NCI-H524 treated with DMSO at 0.1 percent for 48 hours (cell line): Measurements from ENCODE around the gene KRT79.
"Not testable (repeated sequence)": the region's sequence is repeated elsewhere in the genome, so short reads cannot be mapped to it uniquely, and the experiment has no call there.

Experiments
- DNase-seq: peaks from one replicate; lab custom pipeline; 2025; lab: John Stamatoyannopoulos, UW

The KRT79 gene

DNA sequence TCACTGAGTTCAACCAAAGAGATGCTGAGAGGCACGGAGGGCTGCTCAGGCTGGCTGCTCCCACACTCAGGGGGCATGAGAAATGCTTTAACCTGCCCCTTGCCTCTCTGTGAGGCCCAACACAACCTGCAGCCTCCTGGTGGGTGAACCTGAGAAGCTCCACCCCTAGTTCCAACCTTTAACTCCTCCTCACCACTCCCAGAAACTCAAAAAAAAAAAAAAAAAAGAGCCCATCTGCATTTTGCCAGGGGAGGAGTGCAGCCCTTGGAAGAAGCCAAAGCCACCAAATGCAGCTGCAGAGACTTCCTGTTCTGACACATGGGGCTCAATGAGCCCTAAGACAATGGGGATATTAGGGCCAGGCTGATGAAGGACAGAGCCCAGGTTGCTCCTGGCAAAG, 29.1 kb downstream of the KRT79 start:
- no peak for DNase-seq

DNA sequence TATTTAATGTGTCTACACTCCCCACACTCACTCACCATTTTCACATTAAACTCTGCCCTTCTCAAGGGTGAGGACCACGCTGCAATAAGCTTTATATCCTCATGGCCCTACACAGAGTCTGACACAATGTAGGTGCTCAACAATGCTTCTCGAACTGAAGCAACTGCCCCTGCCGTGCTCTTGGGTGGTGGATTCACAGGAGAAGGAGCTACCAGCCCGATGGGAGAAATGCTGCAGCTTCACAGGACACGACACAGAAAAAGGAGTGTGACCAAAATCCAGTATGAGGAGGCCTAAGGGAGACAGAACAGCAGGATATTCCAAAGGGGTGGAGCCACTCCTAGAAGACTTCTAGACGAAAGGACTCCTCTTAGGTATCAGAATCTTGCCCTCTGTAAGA, 31.7 kb downstream of the KRT79 start:
- DNase-seq: no peak

DNA sequence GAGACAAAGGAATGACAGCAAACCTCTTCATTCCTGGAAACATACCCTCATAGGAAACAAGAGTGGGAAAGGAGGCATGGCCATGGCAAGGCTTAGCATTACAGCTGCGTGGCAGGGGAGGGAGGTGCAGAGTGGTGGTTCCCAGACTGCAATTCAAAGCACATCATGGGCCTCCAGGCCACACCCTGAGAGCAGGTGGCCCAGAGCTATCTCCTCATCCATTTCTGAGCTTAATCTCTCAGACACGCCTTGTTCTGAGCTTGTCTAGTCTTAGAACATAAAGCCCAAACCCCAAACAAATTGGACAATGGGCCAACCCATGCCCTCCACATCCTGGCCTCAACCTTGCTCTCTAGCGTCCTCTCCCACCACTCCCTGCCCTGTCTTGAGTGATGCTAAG, 32.3 kb downstream of the KRT79 start:
- no peak for DNase-seq

DNA sequence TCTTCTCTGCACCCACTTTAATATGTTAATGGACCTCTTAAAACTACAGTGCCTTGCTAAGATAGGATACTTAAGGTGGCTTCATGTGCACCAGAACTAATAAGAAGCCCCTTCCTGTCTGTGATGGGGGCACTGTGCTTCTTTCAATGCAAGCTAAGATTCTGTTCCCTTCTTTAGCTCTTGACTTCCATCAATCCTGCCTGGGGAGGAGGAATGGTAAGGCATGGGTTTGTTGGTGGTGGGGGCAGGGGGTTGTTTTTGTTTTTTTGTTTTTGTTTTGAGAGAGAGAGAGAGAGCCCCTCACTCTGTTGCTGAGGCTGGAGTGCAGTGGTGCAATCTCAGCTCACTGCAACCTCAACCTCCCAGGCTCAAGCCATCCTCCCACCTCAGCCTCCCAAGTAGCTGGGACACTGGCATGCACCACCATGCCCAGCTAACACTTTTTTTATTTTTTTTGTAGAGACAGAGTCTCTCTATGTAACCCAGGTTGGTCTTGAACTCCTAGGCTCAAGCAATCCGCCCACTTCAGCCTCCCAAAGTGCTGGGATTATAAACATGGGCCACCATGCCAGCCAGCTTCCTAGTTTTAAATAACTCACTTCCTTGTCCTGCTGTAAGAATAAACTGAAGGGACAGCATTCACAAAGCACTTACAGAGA, 33.7 kb downstream of the KRT79 start:
- DNase-seq: no peak

DNA sequence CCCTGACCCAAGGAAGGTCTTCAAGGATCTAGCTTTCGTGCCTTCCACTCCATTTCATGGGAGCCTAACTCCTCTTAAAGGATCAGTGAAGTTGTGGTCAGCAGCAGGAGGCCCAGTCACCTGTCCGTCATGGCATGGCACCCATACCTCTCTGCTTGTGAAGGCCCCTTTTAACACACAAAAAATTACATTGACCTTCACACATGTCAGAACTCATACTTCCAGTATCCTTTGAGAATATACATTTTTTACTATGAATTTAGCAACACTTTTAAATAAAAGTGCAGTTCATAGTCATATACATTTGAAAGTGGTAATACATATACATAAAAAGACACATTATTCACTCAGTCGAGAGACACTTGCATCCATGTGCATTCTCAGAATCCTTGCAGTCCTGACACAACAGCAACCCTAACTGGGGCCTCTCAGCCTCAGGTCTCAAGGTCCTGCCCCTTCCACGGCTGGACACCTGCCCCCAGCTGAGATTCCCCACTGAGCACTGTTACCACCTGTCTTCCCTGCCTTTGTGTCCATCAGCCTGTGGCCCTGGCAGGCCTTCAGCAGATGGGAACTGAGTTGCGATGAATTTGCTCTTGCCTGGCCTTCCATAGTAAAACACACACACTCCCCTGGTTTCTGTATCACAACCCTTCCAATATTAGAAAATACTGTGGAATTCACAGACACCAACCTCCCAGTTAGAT, 34.5 kb downstream of the KRT79 start:
- DNase-seq: no peak

DNA sequence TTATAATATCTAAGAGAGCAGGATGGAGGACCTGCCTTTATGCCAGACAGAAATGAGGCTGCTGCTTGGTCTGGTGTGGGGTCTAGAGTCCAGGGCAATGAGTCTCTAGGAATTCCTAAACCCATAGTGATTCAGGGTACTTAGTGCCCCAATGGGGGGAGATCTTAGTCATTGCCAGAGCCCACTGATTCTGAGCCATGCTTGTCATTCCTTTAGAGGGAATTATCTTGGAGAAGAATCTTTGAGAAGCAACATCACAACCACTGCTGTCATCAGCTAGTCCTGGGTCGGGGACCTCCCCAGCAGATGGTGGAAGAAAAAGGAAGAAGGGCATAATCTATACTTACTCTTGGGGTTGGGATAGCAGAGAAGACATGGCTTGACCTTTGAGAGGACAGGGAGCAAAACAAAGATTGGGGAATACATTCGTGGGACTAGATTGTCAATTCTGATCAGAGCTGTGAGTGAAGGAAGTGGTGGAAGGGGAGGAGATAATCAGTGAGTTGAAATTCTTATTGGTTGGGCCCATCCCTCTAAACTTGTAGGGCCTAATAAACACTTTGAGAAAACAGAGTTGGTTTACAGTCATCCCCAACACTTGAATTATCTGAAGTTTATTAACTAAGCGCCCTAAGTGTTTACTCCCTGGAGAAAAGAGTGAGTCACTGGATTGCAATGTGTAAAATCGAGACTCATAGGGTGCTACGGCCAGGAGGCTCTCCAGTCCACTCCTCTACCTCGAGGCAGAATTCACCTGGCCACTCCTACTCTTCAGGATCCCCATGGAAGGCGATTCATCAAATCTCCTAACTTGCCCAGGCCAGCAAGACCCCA, 35.2 kb downstream of the KRT79 start:
- DNase-seq: no peak

DNA sequence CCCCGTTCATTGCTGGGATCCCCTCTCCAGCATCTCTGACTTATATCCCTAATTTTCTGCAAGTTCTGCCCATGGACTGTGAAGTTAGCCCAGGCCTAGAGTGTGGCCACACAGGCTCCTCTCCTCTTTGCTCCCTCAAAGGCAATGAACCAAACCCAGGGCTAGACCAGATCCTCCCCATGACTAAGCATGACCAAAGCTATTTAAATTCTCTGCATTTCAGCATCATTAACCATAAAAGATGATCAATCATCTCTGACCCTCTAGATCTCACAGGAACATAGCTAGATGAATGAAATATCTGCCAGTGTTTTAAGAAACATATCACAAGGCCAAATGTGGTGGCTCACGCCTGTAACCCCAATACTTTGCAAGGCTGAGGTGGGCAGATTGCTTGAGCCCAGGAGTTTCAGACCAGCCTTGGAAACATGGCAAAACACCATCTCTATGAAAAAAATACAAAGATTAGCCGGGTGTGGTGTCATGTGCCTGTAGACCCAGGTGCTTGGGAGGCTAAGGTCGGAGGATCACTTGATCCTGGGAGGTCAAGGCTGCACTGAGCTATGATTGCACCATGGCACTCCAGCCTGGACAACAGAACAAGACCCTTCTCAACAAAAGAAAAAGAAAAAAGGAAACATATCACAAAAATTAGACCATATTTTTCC, 36.0 kb downstream of the KRT79 start:
- DNase-seq: no peak

DNA sequence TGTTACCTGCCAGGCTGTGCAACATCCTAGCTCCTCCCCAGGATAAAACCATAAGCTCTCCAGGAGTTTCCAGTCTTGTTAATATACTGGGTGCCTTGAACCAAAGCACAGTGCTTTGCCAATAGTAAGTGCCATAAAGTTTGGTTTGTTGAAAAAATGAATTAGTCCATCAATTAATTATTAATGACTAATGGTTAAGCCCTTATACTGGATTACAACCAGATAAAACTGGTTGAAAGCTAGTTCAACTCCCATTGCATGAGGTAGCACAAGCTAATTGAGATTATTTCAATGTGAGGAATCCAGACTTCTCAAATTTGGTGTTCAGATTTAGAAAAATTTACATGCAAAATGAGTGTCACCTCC, 36.6 kb downstream of the KRT79 start:
- DNase-seq: no peak

DNA sequence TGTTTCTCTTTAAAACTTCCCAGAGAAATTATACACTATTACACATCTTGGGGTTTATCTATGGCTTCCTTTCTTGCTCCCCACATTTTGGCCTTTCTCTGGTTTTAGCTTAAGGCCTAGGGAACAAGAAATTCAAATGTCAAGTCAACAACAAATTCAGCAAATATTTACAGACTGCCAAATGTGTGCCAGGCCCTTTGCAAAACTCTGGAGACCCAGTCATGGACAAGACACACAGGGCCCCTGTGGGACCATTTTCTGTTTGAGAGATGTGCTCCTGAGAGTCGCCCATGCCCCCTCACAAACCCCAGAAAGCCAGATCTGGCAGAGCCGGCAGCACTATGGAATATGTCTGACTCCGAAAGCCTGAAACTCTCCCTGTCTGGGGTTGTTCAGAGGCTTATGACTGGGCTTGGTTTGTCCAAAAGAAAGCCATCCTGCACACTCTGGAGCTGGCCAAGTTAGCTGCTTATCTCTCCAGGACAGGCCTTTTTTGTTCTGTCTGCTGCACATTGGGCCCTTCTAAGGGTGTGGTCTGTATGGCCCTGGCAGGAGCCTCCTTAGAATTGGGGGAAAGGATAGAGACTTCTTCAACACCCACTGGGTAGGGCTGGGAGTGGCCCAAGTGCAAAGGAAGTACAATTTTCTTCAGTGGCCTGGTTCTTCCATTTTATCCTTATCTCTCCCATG, 37.1 kb downstream of the KRT79 start:
- DNase-seq: no peak

DNA sequence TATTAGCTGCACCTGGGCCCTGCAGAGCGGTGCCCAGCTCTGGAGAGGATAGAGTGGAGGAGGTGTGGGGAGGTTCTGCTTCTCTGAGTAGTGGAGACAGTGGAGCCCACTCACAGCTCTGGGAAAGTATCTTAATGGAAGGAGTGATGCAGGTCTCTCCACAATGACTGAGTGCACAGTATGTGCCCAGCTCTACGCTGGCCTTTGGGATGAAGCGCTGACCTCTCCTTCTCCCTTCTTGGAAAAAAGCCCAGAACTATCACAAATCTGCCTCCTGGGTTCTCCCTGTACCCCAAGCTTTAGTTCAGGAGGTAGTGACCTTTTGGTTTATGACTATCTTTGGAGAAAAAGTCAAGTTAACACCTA, 37.7 kb downstream of the KRT79 start:
- DNase-seq: no peak

DNA sequence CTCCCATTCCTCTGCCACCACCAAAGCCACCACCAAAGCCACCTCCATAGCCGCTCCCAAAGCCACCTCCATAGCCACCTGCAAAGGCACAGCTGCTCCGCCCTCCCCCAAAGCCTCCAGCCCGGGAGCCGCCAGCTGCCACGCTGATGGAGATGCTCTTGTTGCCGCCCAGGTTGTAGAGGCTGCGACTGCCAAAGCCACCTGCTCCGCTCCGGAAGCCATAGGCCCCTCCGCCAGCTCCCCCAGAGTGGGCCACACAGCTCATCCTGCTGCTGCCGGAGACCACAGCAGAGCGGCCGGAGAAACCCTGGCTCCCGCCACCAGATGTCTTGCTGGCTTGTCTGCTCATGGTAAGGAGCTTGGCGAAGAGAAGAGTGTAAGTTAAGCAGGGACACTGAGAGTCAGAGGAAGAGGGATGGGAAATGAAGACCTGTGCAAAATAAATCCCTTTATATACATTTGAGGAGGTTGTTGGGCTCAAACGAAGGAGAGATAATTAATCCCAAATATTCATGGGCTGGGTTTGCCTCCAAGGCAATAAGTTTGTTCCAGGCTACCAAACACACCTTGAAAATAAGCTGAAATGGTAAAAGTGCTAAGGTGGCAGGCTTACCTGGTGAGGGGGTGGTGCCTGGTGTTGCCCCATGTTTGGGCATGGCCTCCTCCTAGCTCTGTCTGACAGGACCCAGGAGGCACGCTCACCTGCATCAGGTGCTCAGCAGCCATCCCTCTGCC, 38.2 kb downstream of the KRT79 start, which contains the start of gene KRT3:
Gene KRT3 (minus strand): TSS at position 424 of the 735 bp plus-strand sequence. CDS start 75 bp downstream, at position 349.
- peak; percentile 62 for DNase-seq

DNA sequence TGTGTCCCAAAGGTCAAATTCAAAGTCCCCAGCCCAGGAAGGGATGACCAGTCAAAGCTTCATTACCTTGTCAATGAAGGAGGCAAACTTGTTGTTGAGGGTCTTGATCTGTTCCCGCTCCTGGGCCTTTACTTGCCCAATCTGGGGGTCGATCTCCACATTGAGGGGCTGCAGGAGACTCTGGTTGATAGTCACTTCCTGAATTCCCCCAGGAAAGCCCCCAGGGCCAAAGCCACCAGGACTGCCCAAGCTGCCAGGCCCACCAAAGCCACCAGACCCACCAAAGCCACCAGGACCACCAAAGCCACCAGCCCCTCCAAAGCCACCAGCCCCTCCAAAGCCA, 38.8 kb downstream of the KRT79 start:
- not testable (repeated sequence) for DNase-seq

DNA sequence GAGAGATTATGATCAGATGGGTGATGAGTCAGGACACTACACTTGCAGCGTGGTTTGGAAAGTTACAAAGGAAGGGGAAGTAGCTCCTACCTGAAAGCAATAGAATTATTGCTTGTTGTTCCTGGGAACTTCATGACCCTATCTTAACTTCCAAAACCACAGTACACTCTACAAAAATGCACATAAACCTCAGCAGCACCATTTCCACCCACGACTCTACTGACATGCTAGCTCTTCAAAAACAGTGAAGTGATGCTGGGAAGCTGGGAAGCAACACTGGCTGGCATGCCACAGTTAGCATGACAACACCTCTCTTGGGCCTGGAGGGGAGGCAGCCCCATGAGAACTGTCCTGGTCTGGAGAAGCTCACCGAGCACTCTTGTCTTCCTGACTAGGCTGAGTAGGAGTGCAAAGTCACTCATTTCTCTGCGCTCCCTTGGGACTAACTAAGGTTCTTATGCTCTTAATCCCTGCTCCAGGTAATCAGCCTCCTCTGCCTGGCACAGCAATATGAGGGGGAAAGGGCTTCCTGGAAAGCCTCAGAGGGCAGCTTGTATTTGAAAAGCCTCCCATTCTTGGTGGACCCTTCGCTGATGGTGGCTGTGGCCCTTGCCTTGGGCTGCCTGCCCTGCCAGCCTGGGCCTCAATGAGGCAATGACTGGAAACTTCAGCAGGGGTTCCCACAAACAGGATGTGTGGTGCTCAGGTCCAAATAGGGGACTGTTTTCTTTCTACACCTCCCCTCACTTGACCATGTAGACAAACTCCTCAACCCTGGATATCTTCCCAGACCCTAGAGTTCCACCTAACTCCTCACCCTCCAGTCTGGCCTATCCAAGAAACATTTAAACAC, 39.4 kb downstream of the KRT79 start:
- no peak for DNase-seq

DNA sequence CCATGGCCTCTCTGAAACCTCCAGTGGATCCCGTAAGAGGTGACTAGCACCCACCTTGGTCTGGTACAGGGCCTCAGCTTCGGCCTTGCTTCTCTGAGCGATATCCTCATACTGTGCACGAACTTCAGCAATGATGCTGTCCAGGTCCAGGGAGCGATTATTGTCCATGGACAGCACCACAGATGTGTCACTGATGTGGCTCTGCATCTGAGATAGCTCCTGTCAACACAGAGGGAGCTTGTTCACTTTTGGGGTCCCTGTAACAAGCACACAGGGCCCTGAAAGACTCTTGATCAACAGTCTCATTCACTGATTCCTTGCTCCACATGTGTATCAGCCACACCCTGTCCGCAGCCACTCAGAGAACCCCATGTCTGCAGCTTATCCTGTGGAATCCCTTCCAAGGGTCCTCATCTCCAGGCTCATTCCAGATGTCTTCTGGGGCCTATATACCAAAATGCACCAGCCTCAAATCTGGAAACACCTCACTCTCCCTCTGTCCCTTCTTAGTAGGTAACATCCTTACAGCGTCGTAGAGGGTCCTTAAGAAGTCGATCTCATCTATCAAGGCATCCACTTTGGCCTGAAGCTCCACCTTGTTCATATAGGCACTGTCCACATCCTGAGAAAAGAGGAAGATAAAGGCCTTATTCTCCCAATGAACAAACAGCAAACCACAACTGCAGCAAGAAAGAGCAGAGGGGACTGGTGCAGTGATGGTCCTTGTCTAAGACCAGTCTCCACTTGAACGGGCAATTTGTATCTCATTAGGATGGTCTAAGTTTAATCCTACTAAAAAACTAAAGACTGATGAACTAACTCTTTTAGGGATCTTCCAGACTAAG, 41.7 kb downstream of the KRT79 start:
- DNase-seq: no peak

DNA sequence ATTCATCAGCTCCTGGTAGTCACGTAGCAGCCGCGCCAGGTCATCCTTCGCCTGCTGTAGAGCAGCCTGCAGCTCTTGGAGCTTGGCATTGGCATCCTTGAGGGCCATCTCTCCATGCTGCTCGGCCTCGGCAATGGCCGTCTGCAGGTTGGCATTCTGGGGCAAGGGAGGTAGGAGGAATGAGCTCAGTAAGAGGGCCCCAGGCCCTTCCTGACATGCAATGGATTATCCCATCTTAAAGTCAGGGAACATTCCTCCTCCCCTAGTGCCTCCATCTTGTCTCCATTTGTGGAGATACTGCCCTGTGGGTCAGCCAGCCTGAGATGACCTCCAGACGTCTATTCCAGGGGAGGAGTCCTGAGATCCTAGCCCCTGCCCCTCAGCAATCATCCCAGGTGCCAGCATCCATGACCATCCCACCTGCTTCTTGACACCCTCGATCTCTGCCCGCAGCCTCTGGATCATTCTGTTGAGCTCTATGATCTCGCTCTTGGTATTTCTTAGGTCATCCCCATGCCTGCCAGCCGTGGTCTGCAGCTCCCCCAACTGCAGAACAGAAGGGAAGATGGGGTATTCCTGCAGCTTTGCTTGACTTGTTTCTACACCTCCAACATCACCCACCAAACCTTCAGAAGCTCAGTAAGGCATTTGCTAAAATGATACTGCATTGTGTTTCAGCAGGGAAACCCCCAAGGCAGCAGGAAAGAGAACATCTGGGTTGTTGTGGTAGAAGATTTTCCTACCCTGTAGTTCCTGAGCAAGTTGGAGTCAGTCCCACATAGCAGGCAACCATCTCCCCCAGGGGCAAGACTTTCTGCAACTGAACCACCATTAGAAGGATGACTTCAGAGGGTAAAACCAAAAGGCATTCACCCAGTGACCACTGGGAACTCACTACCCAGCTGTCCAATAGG, 42.6 kb downstream of the KRT79 start:
- no peak for DNase-seq

DNA sequence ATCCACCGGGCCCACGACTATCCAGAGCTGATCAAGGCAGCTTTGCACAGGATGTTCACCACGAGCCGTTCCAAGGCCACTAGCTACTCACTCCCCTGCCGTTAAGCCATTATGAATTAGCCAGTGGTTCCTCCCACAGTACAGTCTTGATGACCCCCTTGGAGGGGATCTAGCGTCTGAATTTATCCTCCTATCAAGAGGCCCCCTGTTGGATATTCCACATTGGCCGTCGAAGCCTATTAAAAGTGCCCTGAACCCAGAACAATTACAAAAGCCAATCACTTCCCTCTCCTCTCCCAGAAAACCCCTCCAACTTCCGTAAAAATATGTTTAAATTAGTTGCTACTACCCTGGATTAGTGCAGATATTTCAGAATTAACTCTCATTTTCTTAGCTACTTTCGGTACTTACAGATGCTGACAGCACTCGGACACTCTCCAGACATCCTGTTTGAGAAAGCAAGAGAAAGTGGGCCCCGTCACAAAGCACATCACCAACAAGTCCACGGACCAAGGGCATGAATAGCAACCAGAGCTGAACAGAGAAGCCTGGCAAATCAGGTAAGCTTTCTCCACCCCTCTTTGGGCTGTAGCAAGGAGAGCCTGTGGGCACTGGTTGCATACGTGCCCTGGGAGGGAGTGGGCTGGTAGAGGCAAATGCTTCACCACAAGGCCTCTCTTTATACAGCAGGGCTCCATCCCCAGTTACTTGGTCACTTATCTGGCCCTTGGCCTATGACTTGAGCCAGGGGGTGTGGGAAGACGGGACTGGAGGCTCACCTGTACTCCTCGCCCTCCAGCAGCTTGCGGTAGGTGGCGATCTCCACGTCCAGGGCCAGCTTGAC, 43.5 kb downstream of the KRT79 start:
- no peak for DNase-seq

DNA sequence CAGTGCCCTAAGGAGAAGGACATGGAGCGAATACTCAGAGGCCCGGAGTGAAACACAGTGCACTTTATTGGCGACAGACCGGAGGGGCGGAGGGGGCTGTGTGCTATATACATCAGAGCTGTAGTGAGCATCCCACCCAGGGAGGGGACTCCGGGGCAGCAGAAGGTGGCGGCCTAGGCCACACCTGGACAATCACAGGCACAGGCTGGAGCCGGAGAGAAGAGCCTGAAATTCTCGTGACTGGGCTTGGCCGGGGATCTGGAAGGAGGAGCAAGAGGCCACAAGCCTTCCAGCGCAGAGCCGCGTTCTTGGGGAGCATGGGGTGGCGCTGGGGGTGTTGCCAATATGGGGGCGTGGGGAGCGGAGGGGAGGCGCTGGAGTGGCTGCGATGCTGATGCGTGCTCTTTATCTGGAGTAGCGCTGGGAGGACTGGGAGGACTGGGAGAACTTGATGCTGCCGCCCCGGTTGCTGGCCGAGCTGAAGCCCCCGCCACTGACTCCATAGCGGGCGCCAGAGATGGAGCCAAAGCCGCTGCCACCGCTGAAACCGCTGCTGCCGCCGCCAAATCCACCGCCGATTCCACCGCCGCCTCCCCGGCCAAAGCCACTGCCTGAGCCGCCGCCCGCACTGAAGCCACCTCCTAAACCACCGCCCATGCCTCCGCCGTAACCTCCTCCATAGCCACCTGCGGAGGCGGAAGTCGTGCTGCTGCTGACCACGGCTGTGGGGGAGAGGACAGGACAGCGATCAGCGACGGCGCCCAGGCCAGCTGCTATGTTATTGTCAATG, 44.3 kb downstream of the KRT79 start:
- no peak for DNase-seq
